RWPE2 (cell line): ENCODE data around the gene FYCO1.

Experiments used
- ATAC-seq: fragments of 200-7000 bp; cut with Tn5 transposase; 3 replicates; pipeline ENCODE4 v1.9.1; 2021; ENCODE audit warnings: low read depth
- DNase-seq: peaks from one replicate; pipeline ENCODE4 v3.0.0-alpha.2; 2020; ENCODE audit warnings: low spot score
- H3K27ac ChIP-seq: fragments of 450-650 bp; 2 replicates; pipeline ENCODE4 v1.5.1; 2017; ENCODE audit warnings: mild to moderate bottlenecking; ENCODE audit not compliant: poor library complexity, severe bottlenecking
- H3K27me3 ChIP-seq: fragments of 250-450 bp; sonication (Bioruptor Pico); 2 replicates; pipeline ENCODE4 v1.5.1; 2021; ENCODE audit warnings: mild to moderate bottlenecking, moderate library complexity; ENCODE audit not compliant: insufficient read depth, poor library complexity, severe bottlenecking
- H3K36me3 ChIP-seq: fragments of 250-450 bp; sonication (Bioruptor Pico); 2 replicates; pipeline ENCODE4 v1.5.1; 2020; ENCODE audit warnings: low read depth, mild to moderate bottlenecking, moderate library complexity
- H3K4me1 ChIP-seq: fragments of 250-450 bp; sonication (Bioruptor Pico); 2 replicates; pipeline ENCODE4 v1.5.1; 2021; ENCODE audit warnings: mild to moderate bottlenecking, moderate library complexity; ENCODE audit not compliant: insufficient read depth, poor library complexity, severe bottlenecking
- H3K4me3 ChIP-seq: fragments of 250-450 bp; sonication (Bioruptor Pico); 2 replicates; pipeline ENCODE4 v1.5.1; 2021; ENCODE audit warnings: mild to moderate bottlenecking, moderate library complexity; ENCODE audit not compliant: severe bottlenecking
- H3K9me3 ChIP-seq: fragments of 250-450 bp; sonication (Bioruptor Pico); 2 replicates; pipeline ENCODE4 v1.5.1; 2021; ENCODE audit warnings: mild to moderate bottlenecking, moderate library complexity; ENCODE audit not compliant: severe bottlenecking
- TF ChIP-seq, protein P1 (sequence below): fragments of 450-650 bp; IDR thresholded peaks from one replicate; pipeline ENCODE4 v1.5.1; 2017; ENCODE audit warnings: mild to moderate bottlenecking, moderate library complexity; ENCODE audit not compliant: poor library complexity, severe bottlenecking

Gene FYCO1

DNA sequence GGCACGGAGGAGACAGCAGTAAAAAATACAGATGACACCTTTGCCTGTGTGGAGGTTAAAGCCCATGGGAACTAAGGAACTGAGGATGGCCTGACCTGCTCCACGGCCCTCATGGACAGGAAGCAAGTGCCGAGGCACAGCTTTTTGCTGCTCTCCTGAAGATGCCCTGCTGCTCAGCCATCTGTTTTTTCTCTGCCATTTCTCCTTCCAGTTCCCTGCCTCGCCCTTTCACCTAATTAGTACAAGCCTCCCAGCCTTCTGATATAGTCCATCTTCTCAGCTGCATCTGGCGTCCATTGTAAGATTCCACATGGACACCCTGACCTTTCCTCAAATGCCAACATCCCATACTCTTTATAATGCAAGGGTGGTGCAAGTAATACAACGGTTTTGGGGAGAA, 64.1 kb downstream of the FYCO1 start:
- no peaks in the 10 kb centered on the region for H3K27me3 ChIP-seq
- H3K4me3 ChIP-seq: no peak overlapping the region
- no peaks in the 10 kb centered on the region for H3K4me1 ChIP-seq
- DNase-seq: no peak
- no peak overlapping the region for H3K27ac ChIP-seq
- H3K36me3 ChIP-seq: peaks cover 38% of the 10 kb centered on the region
- no peak for ATAC-seq
- TF ChIP-seq, protein P1, sequence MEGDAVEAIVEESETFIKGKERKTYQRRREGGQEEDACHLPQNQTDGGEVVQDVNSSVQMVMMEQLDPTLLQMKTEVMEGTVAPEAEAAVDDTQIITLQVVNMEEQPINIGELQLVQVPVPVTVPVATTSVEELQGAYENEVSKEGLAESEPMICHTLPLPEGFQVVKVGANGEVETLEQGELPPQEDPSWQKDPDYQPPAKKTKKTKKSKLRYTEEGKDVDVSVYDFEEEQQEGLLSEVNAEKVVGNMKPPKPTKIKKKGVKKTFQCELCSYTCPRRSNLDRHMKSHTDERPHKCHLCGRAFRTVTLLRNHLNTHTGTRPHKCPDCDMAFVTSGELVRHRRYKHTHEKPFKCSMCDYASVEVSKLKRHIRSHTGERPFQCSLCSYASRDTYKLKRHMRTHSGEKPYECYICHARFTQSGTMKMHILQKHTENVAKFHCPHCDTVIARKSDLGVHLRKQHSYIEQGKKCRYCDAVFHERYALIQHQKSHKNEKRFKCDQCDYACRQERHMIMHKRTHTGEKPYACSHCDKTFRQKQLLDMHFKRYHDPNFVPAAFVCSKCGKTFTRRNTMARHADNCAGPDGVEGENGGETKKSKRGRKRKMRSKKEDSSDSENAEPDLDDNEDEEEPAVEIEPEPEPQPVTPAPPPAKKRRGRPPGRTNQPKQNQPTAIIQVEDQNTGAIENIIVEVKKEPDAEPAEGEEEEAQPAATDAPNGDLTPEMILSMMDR: no peak
- no peaks in the 10 kb centered on the region for H3K9me3 ChIP-seq

DNA sequence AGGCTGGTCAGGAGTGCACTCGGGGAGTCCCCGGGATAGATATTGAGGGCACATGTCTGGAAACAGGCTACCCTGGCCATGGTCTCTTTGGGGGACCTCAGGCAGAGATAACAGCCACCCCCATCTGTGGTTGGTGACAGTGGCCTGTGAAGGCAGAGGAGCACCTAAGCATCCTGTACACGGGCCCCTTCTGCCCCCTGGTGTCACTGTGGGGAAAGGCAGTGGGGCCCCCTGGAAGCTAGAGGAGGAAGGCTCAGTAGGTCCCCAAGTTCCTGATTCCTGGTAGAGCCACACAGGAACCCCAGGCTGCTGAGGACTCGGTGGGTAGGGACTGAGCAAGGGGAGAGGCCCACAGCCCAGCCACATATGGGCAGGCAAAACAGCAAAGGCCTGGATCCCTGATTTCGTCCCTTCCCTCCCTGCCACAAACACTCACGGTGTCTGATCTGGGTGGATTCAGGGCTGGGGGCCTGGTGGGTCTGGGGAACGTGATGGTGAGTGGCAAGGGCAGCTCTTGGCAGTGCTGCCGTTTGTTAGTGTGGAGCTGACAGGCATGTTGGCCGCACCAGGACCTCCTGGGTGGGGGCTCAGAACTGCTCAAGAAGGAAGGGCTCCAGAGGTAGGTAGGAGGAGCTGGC, 66.5 kb downstream of the FYCO1 start:
- Histone ChIP-seq H3K36me3 (peaks cover 25% of the 10 kb centered on the region), H3K4me1 (no peaks in the 10 kb centered on the region), H3K9me3 (no peaks in the 10 kb centered on the region), H3K4me3 (no peak overlapping the region), H3K27me3 (no peaks in the 10 kb centered on the region), H3K27ac (no peak overlapping the region)
- DNase-seq (no peak), ATAC-seq (peak; percentile 73)
- TF ChIP-seq, protein P1: peak; percentile 65

DNA sequence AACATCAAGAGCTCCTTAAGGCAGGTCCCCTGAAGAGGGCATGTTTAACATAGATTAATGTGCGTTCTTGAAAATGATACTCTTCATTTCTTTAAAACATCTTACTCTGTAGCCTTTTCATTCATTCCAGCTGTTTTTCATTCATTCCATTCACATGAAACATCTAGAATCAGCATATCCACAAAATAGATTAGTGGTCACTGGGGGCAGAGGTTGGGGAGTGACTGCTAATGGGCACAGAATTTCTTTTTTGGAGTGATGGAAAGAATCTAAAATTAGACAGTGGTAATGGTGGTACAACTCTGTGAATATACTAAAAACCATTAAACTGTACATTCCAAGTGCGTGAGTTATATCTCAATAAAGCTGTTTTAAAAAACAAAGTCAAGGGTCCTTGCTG, 67.7 kb downstream of the FYCO1 start:
- TF ChIP-seq, protein P1: no peak
- no peaks in the 10 kb centered on the region for H3K9me3 ChIP-seq
- ATAC-seq (no peak), DNase-seq (no peak)
- no peak overlapping the region for H3K27ac ChIP-seq
- no peak overlapping the region for H3K4me3 ChIP-seq
- H3K36me3 ChIP-seq: peaks cover 23% of the 10 kb centered on the region
- no peaks in the 10 kb centered on the region for H3K4me1 ChIP-seq
- H3K27me3 ChIP-seq: no peaks in the 10 kb centered on the region

DNA sequence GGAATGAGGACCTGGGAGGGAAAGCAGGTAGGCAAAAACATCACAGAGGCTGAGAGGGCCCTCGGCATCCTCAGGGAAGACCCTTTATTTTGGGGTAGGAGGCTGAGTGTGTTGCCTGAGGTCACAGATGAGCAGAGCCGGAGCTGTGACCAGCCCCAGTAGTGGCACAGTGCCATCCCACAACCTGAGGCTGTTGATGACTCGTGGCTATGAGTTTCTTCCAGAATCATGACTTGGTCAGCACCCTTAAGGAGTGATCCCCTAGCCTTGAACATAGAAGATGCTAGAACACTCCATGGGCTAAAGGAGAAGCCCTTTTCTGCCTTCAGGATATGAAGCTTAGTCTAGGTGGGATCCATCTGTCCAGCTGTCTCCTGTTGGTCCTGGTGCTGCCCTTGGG, 71.9 kb downstream of the FYCO1 start:
- Histone ChIP-seq H3K27ac (no peak overlapping the region), H3K27me3 (no peaks in the 10 kb centered on the region), H3K4me3 (no peak overlapping the region), H3K9me3 (no peaks in the 10 kb centered on the region), H3K4me1 (no peaks in the 10 kb centered on the region), H3K36me3 (peaks cover 7% of the 10 kb centered on the region; the same call in 1 of the 2 replicates)
- ATAC-seq (no peak), DNase-seq (no peak)
- TF ChIP-seq, protein P1: no peak

DNA sequence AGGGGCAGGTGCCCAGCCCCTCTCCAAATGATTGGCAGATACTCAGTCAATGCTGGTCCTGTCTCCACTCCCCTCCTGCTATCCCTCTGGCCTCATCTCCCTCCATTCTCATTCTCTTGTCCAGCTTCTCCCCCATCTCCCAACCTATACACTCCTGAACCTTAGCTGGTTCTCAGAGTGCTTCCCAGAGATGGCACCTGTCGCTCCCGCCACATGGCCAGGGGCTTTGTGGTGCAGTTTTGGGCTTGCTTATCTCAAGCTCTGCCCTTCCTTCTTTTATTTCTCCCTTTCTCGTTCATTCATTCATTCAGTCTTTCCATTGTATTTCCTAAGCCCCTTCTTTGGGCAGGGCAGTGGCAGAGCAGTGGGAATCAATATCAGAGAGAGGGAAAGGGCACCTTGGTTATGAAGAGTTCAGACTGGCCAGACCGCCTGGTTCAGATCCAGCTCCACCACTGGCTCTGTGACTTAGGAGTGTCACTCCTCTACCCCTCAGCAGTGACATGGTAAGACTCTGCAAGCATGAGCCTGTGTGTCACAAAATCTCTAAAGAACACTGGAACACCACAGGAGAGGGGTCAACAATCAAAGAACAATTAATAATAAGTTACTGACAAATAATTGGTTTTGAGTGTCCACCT, 72.6 kb downstream of the FYCO1 start:
- peaks cover 7% of the 10 kb centered on the region; the same call in 1 of the 2 replicates for H3K36me3 ChIP-seq
- no peaks in the 10 kb centered on the region for H3K4me1 ChIP-seq
- no peak for DNase-seq
- TF ChIP-seq, protein P1: no peak
- H3K9me3 ChIP-seq: no peaks in the 10 kb centered on the region
- H3K27me3 ChIP-seq: no peaks in the 10 kb centered on the region
- H3K4me3 ChIP-seq: no peak overlapping the region
- no peak overlapping the region for H3K27ac ChIP-seq
- ATAC-seq: no peak
